Gastrocnemius medialis (tissue), 4 donors: ENCODE results near the gene TMCC2.

Source experiments
- POLR2A ChIP-seq, 2 donors: fragments of 450-650 bp; IDR thresholded peaks; one replicate each; pipeline ENCODE4 v1.6.1; 2017; ENCODE audit warnings: antibody characterized with exemption in 2 of 2, mild to moderate bottlenecking in 2 of 2, moderate library complexity in 2 of 2
- TF ChIP-seq, protein P1 (sequence below), 5 experiments: fragments of 450-650 bp in 3 of 5; fragments of 200-600 bp in 2 of 5; sonication (generic) in 2 of 5; IDR thresholded peaks in 4 of 5; conservative IDR thresholded peaks in 1 of 5; 1 replicate in 4 of 5; 2 replicates in 1 of 5; pipeline ENCODE4 v1.5.1; 2016 to 2019; ENCODE audit warnings: antibody characterized with exemption in 5 of 5, mild to moderate bottlenecking in 3 of 5, moderate library complexity in 3 of 5

GRCh38 chr1:205276689-205277065 is 48.9 kb downstream of the TMCC2 start:
- TF ChIP-seq, protein P1, sequence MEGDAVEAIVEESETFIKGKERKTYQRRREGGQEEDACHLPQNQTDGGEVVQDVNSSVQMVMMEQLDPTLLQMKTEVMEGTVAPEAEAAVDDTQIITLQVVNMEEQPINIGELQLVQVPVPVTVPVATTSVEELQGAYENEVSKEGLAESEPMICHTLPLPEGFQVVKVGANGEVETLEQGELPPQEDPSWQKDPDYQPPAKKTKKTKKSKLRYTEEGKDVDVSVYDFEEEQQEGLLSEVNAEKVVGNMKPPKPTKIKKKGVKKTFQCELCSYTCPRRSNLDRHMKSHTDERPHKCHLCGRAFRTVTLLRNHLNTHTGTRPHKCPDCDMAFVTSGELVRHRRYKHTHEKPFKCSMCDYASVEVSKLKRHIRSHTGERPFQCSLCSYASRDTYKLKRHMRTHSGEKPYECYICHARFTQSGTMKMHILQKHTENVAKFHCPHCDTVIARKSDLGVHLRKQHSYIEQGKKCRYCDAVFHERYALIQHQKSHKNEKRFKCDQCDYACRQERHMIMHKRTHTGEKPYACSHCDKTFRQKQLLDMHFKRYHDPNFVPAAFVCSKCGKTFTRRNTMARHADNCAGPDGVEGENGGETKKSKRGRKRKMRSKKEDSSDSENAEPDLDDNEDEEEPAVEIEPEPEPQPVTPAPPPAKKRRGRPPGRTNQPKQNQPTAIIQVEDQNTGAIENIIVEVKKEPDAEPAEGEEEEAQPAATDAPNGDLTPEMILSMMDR (IDR thresholded peaks at IDR 0.05 in 4 of 5, conservative IDR thresholded peaks at IDR 0.05 in 1 of 5): no peak
- TF ChIP-seq POLR2A (IDR thresholded peaks at IDR 0.05): no peak
